Measurements from ENCODE around the gene ZHX3. TPM values are rescaled to one million over a fixed set of nuclear protein-coding genes. Genes with fewer than 3 reads are reported as not detected.

Gene ZHX3
- total and polyA plus RNA-seq, 9 of the 15 experiments (the other 6 are each of a cell fraction or from before 2014, with no cell fraction given): 0.80 to 14.6 (median 4.9) TPM

DNA sequence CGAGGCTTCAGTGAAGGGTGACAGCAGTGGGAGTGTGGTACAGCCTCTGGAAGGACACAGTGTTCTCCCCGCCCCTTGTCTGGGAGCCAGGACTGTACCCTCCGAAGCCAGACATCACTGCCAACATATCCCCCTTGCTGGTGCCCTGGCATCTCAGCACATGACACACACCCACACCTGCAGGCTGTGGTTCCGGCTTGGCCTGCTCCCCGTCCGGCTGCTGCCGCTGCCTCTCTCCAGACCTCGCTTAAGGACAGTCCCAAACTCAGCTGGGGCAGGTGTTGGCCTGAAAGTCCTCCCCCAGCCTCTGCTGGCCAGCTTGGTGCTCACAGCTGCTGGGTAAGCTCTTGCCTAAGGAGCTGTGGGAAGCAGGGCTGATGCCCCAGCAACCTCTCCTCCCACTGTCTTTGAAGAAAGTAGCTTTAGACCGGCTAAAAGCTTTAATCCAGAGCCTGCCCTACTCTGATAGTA lies 42.0 kb upstream of the ZHX3 start:
- ChIA-PET CTCF (ENCODE audit: low intra/inter-chr PET ratio) (no interaction called here), POLR2A (no interaction called here)
- WGBS (ENCODE audit: insufficient coverage, low coverage, missing lambda C conversion rate): 66% methylated on average over 8 of the region's 9 CpGs
- Histone ChIP-seq H3K4me3 (no peak overlapping the region), H3K9me3 (replicated peaks; ENCODE audit: control insufficient read depth, insufficient read depth, low read depth, low read length) (no peaks in the 10 kb centered on the region), H3K27me3 (ENCODE audit: control insufficient read depth in 2 of 2, insufficient read depth in 2 of 2, low read length in 2 of 2) (peaks cover 15 to 32% of the 10 kb centered on the region in 2 experiments; a peak in 4 of 5 replicates), H3K27ac (ENCODE audit: extremely low read depth, low read depth, low read length) (no peak overlapping the region), H3K4me2 (ENCODE audit: insufficient read depth, low read length) (no peak overlapping the region), H4K20me1 (replicated peaks; ENCODE audit: control insufficient read depth, insufficient read depth, low read length) (peaks cover 16% of the 10 kb centered on the region), H3K36me3 (ENCODE audit: control insufficient read depth, insufficient read depth, low read length) (no peaks in the 10 kb centered on the region; the same call in 2 of the 3 replicates), H3K4me1 (replicated peaks in 1 of 2; ENCODE audit: control insufficient read depth in 2 of 2, insufficient read depth in 2 of 2, low read length in 2 of 2) (peaks cover 0 to 22% of the 10 kb centered on the region in 2 experiments; a peak in 1 of 5 replicates), H3K79me2 (ENCODE audit: control insufficient read depth, insufficient read depth, low read length) (no peaks in the 10 kb centered on the region), H3K9ac (ENCODE audit: insufficient read depth in 1 of 2, low read depth in 2 of 2, low read length in 2 of 2) (no peak overlapping the region), H2AFZ (ENCODE audit: low read depth, low read length) (no peak overlapping the region), H3K9me1 (ENCODE audit: control insufficient read depth, insufficient read depth, low read length) (no peaks in the 10 kb centered on the region)
- no TSS peak for BruUV-seq (replicated peaks)
- DNase-seq (ENCODE audit: extremely low read depth in 1 of 4, low spot score in 3 of 4): no peak
- FAIRE-seq: no peak
- no peak for TF ChIP-seq NFIX (CRISPR knock-in tag; IDR thresholded peaks at IDR 0.05; ENCODE audit: low read depth)
- no peak for TF ChIP-seq ZHX1 (conservative IDR thresholded peaks at IDR 0.05; ENCODE audit: low read length)
- no peak for TF ChIP-seq SP2 (IDR thresholded peaks at IDR 0.05; ENCODE audit: extremely low read depth, low read depth, low read length, poor library complexity, severe bottlenecking)
- no peak for TF ChIP-seq SMARCA4 (IDR thresholded peaks at IDR 0.05)
- TF ChIP-seq GATA2 (CRISPR knock-in tag; IDR thresholded peaks at IDR 0.05): no peak
- no peak for TF ChIP-seq POU5F1 (IDR thresholded peaks at IDR 0.05; ENCODE audit: borderline replicate concordance, low read depth, low read length, partially characterized antibody)
- intact Hi-C loops (cut with micrococcal nuclease) (no loop called here), in situ Hi-C loops (cut with MboI) (no loop called here)
- no peak for ATAC-seq
